HG03521 (cell line): Measurements from ENCODE around the gene AQP11.
"Not testable (repeated sequence)": the region's sequence is repeated elsewhere in the genome, so short reads cannot be mapped to it uniquely, and the experiment has no call there.

ENCODE experiments used
- ATAC-seq: cut with Tn5 transposase; IDR thresholded peaks from one replicate; pipeline ENCODE4 v1.9.1; 2021; ENCODE audit warnings: mild to moderate bottlenecking, moderate library complexity; ENCODE audit not compliant: unreplicated experiment

AQP11 gene

DNA sequence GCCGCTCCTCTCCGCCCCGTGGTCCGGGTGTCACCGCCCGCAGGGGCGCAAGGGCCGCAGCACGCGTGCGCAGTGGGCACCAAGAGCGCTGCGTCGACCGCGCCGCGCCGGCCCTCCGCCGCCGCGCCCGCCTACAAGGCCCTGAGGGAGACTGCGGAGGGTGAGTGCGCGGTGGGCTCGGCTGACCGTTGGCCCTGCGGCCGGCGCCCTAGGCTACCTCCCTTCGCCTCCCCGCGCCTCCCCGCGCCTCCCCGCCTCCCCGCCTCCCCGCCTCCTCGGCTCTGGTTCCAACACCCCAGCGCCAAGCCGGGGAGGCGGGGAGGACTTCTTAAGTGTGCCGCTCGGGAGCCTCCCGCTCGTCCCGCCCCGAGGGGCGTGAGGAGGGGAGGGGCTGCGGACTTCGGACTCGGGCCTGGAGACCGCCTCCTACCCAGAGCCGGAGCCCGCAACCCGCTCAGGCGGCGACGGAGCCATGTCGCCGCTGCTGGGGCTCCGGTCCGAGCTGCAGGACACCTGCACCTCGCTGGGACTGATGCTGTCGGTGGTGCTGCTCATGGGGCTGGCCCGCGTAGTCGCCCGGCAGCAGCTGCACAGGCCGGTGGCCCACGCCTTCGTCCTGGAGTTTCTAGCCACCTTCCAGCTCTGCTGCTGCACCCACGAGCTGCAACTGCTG is at the start of gene AQP11:
TSS of gene AQP11 (plus strand) at position 433 of the 673 bp plus-strand sequence. CDS start at position 473, 40 bp downstream.
- peak; percentile 87 for ATAC-seq

GRCh38 chr11:77542296-77542695 is 47.5 kb upstream of the AQP11 start:
- no peak for ATAC-seq

DNA sequence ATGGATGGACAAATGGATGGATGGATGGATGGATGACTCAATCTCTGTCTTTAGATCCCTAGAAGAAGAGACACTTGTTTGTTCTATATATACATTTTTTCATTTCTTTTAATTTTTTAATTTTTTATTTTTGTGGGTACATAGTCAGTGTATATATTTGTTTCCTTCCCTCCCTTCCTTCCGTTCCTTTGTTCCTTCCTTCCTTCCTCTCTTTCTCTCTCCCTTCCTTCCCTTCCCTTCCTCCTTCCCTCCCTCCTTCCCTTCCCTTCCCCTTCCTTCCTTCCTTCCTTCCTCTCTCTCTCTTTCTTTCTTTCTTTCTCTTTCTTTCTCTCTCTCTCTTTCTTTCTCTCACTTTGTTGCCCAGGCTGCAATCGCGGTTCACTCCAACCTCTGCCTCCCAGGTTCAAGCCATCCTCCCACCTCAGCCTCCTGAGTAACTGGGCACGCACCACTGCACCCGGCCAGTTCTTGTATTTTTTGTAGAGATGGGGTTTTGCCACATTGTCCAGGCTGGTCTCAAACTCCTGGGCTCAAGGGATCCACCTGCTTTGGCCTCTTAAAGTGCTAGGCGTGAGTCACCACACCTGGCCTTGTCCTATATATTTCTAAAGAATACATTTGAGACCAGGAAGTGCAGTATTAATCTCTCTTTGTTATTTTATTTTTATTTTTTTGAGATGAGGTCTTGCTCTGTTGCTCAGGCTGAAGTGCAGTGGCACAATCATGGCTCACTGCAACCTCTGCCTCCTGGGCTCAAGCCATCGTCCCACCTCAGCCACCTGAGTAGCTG is 42.5 kb upstream of the AQP11 start:
- no peak for ATAC-seq

DNA sequence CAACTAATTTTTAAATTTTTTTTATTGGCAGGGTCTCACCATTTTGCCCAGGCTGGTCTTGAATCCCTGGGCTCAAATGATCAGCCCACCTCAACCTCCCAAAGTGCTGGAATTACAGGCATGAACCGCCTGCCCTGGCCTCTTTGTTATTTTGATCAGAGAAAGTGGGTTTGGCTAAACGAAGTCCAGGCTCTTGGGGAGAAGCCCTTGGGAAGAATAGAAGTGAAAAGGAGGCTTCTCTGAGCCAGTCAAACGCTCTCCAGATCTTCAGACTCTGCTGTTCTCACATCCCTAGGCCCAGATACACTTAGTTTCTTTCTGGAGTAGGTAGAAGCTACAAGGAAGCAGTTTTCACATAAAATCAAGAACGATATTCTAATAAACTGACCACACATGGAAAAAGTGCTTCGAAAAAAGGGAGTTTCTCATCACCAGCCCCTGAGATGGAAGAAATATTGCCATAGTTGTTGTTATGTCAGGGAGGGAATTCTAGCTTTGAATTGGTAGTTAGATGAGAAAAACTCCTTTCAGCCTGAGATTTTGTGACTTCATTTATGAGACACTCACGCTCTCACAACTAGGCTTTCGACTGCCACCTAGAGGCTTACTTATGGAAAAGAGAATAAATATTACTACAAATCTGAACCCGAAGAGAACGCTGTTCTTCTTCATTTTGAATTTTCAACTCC is 41.7 kb upstream of the AQP11 start:
- ATAC-seq, result no peak

- ATAC-seq, result no peak
These were observed 41.0 kb upstream of the AQP11 start for GRCh38 chr11:77548552-77549445.

GRCh38 chr11:77551426-77551825 is 38.3 kb upstream of the AQP11 start:
- ATAC-seq, result not testable (repeated sequence)

DNA sequence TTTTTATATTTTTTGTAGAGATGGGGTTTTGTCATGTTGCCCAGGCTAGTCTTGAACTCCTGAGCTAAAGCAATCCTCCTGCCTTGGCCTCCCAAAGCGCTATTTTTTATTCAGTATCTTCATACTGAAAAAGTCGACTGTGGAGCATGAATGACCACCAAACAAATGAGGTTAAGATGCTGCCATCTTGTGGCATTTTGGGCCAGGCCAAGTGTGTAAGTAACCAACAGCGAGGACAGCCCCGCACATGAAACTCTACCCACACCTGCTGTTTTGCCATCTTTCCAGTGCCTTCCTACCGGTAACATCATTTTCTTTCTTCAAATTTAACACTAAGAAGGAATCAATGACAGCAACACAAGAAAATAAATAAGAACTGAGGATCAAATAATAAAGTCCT is 32.2 kb upstream of the AQP11 start:
- ATAC-seq, result no peak

DNA sequence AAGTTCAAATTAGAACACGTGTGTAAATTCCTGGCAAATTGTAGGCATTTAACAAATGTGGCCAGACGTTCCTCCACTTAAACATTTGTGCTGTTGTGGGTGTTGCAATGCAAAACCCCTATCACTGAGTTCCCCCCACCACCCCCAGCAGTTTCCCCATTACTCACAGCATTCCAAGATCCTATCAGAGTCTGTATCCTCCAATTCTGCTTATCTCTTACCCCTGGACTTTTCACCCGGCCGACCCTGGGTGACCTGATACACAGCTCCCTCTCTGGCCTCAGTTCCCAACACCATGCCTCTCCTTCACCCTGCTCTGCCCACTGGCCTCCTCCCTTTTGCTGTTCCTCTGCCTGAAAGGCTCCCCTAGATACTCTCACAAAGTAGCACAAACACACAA is 31.4 kb upstream of the AQP11 start:
- ATAC-seq, result no peak

DNA sequence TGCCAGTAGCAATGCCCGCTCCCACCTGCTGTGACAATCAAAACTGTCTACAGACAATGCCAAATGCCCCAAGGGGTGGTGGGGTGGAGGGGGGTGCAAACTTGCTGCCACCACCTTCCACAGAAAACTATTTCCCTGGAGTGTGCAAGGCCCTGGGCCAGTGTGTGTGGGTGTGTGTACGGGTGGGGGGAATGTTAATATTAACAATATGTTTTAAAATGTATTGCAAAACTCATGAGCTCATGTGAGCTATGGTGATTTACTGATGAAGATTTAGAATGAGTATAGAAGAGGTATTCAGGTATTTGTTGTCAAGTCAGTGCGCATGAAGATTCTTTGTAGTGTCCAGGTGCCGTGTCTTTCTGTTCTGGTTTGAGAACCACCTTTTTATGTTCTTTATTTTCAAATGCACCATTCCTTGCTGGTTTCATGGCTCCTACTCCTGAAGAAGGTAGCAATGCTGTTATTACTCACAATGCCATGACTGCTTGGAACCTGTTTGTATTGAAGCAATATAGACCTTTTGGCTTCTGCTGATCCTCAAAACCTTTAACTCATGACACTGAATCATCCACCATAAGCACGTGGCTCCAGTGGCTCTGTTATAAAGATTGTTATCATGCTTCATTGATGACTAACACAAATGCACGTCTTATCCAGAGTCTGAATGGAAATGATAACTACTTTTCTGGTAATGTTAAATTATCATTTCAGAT is 29.9 kb upstream of the AQP11 start:
- no peak for ATAC-seq

DNA sequence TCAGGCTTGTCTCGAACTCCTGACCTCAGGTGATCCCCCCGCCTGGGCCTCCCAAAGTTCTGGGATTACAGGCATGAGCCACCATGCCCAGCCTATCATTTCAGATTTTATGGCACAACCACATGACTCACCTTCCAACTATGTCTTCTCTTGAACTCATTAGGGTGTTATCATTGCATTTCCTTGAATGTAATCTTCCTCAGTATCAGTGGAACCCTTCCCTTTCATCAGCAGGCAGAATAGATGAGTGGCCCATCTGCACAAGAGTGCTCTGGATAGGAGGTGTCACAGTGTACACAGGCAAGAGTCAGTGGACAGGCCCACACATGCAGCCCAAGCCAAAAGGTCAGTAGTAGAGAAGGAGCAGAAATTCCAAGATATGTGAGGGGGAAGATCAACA is 29.1 kb upstream of the AQP11 start:
- no peak for ATAC-seq

- no peak for ATAC-seq
These were observed 28.5 kb upstream of the AQP11 start for GRCh38 chr11:77561257-77561656.

GRCh38 chr11:77568306-77568705 is 21.4 kb upstream of the AQP11 start:
- no peak for ATAC-seq

DNA sequence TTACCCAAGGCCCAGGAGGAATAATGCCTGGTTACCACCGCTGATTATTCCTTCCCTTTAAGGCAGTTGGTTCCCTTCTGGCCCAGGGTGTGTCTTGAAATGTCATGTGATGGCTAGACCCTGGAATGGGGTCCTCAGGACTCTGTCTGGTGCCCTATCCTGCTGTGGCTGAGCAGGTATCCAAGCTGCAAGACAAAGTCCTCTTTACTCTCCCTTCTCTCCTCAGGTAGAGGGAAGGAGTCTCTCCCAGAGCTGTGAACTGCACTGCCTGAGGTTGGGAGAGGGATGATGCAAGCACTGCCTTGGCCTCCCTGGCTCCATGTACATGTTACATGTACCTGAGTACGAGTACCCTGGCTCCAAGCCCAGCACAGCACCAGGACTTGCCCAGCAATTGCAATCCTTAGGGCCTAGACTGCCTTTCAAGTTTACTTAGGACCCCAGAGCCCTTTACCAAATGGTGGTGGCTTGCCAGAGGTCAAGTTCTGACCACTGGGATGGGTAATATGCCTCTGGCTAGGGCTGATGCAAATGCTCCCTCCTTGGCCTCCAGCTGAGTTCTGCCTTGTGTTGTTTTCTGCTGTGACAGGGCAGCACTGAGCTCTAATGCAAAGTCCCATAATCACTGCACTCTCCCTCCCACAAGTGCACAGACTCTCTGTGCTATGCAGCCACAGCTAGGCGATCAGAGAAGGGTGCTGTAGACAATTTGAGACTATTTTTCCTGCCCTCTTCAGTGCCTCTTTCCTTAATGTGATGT is 20.7 kb upstream of the AQP11 start:
- ATAC-seq, result no peak

- no peak for ATAC-seq
These were observed 20.1 kb upstream of the AQP11 start for GRCh38 chr11:77569676-77570070.

DNA sequence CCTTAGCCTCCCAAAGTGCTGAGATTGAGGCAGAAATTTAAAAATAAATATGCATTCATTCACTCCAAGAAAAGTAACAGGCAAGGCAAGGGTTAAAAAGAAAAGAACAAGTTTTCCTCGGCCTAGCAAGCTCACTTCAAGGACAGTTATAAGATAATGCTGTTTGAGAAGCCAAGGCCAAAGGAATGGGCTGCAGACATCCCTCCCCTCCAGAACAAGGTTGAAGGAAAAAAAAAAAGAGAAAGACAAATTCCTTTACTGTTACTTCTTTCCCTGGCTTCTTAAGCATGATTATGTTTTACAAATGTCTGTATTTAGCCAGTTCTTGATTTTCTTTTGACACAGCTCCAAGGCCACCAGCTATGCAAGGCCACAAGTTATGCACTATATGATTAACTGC is 18.9 kb upstream of the AQP11 start:
- not testable (repeated sequence) for ATAC-seq

GRCh38 chr11:77575428-77575827 is 14.3 kb upstream of the AQP11 start:
- ATAC-seq, result not testable (repeated sequence)

DNA sequence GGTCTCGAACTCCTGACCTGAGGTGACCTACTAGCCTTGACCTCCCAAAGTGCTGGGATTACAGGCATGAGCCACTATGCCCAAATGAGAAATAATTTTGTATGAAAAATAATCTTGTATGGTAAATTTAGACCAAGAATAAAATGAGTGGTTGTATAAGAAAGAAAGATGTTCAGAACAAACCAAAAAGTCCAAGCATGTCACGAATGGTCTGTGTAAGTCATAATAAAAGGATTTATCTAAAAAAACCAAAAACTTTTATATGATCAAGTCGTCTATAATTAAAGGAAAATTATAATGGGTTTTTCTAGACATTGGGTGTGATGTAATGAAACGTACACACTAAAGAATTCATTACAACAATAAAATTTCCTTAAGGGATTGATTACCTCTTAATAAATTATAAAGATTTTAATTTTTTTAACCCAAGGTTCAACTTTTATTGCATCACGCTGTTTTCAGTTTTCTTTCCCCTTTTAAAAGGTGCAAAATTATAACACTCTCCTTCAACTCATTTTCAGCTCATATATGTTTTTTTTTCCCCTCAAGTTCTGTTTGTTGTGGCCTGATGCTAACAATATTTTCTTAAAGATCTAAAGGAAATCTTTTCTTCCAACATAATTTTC is 8.9 kb upstream of the AQP11 start:
- ATAC-seq, result no peak

- peak; percentile 27 for ATAC-seq
These were observed 602 bp upstream of the AQP11 start for GRCh38 chr11:77589181-77589520.

DNA sequence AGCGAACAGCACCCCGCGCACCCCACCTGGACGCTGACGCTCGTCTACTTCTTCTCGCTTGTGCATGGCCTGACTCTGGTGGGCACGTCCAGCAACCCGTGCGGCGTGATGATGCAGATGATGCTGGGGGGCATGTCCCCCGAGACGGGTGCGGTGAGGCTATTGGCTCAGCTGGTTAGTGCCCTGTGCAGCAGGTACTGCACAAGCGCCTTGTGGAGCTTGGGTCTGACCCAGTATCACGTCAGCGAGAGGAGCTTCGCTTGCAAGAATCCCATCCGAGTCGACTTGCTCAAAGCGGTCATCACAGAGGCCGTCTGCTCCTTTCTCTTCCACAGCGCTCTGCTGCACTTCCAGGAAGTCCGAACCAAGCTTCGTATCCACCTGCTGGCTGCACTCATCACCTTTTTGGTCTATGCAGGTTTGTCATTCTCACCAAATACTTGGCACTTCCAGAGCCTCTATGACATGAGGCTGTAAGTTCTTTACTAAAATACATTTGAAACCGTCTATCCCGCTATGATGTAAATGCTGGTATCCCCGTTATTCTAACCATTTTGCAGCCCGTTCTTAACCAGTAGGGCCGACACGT is 535 bp downstream of the AQP11 start:
- ATAC-seq, result no peak
